GM12892 (cell line): ENCODE data around the gene CELF2.

Source experiments
- POLR2A ChIP-seq: IDR thresholded peaks from 2 replicates; pipeline ENCODE4 v1.6.1; 2011; ENCODE audit warnings: low read depth, low read length, control low read depth
- POLR2AphosphoS5 ChIP-seq: IDR thresholded peaks from 2 replicates; pipeline ENCODE4 v1.6.1; 2011; ENCODE audit warnings: low read depth, low read length, control low read depth

- TF ChIP-seq POLR2AphosphoS5 (no peak), POLR2A (no peak)
Observed at GRCh38 chr10:11147722-11148121, 130.1 kb downstream of the CELF2 start.
